ENCODE results near the gene KCNS1. TPM values are rescaled to one million over a fixed set of nuclear protein-coding genes. Genes with fewer than 3 reads are reported as not detected.

Gene KCNS1
- total and polyA plus RNA-seq, 11 donors = 0.07 to 0.38 (median 0.14) TPM; not detected in 8

GRCh38 chr20:45112754-45113153, 11.8 kb upstream of the KCNS1 start:
- no peak overlapping the region for H3K4me3 ChIP-seq
- H3K27ac ChIP-seq = no peak overlapping the region
- H3K9me3 ChIP-seq = no peaks in the 10 kb centered on the region
- no peak for DNase-seq
- H3K36me3 ChIP-seq = no peaks in the 10 kb centered on the region
- no peak for ATAC-seq
- H3K27me3 ChIP-seq = peaks cover 0 to 33% (median 0%) of the 10 kb centered on the region in 9 donors
- intact Hi-C loops (cut with DNase I) = loop anchor here in 1 of 10 donors (5.0 kb wide), 2 partner anchors 70 to 100 kb away; no protein-coding TSS in a partner anchor
- no peak for TF ChIP-seq CTCF (IDR thresholded peaks at IDR 0.05)
- TF ChIP-seq POLR2A (IDR thresholded peaks at IDR 0.05) = no peak
- H3K4me1 ChIP-seq = no peaks in the 10 kb centered on the region

GRCh38 chr20:45111799-45112471, 11.0 kb upstream of the KCNS1 start:
- WGBS, 4 donors = 40 to 52% (median 46%) methylated on average over 16 to 17 of the region's 17 CpGs
- intact Hi-C loops (cut with DNase I) = loop anchor here in 1 of 10 donors (5.0 kb wide), 2 partner anchors 70 to 100 kb away; no protein-coding TSS in a partner anchor
- Histone ChIP-seq H3K4me1 (no peaks in the 10 kb centered on the region), H3K27me3 (peaks cover 0 to 29% (median 0%) of the 10 kb centered on the region in 9 donors), H3K4me3 (no peak overlapping the region), H3K9me3 (no peaks in the 10 kb centered on the region), H3K27ac (no peak overlapping the region), H3K36me3 (no peaks in the 10 kb centered on the region)
- DNase-seq (no peak), ATAC-seq (no peak)
- no peak for TF ChIP-seq POLR2A (IDR thresholded peaks at IDR 0.05)
- peak; percentile 19 to 51 (median 38) for TF ChIP-seq CTCF (IDR thresholded peaks at IDR 0.05)

- H3K4me1 ChIP-seq = no peaks in the 10 kb centered on the region
- intact Hi-C loops (cut with DNase I) = loop anchor here in 1 of 10 donors (5.0 kb wide), 2 partner anchors 69 to 99 kb away; no protein-coding TSS in a partner anchor
- 77 to 84% (median 80%) methylated on average over 11 of the region's 11 CpGs for WGBS, 4 donors
- no peak overlapping the region for H3K27ac ChIP-seq
- DNase-seq = no peak
- no peak for ATAC-seq
- no peaks in the 10 kb centered on the region for H3K36me3 ChIP-seq
- no peak for TF ChIP-seq POLR2A (IDR thresholded peaks at IDR 0.05)
- no peak for TF ChIP-seq CTCF (IDR thresholded peaks at IDR 0.05)
- H3K27me3 ChIP-seq = peaks cover 0 to 29% (median 0%) of the 10 kb centered on the region in 9 donors
- no peaks in the 10 kb centered on the region for H3K9me3 ChIP-seq
- no peak overlapping the region for H3K4me3 ChIP-seq
These were observed 10.4 kb upstream of the KCNS1 start for GRCh38 chr20:45111285-45111684.

- intact Hi-C loops (cut with DNase I) = loop anchor here in 1 of 10 donors (5.0 kb wide), 2 partner anchors 68 to 98 kb away; no protein-coding TSS in a partner anchor
- 83 to 90% (median 86%) methylated on average over 8 to 11 of the region's 11 CpGs for WGBS, 4 donors
These were observed 9.4 kb upstream of the KCNS1 start for GRCh38 chr20:45110301-45110700.

More at GRCh38 chr20:45110301-45110700, 9.4 kb upstream of the KCNS1 start:
- H3K27me3 ChIP-seq = peaks cover 0 to 29% (median 0%) of the 10 kb centered on the region in 9 donors
- H3K4me3 ChIP-seq = no peak overlapping the region
- H3K9me3 ChIP-seq = no peaks in the 10 kb centered on the region
- TF ChIP-seq CTCF (IDR thresholded peaks at IDR 0.05) = no peak
- TF ChIP-seq POLR2A (IDR thresholded peaks at IDR 0.05) = no peak
- DNase-seq = no peak
- no peak overlapping the region for H3K27ac ChIP-seq
- no peak for ATAC-seq
- H3K36me3 ChIP-seq = no peaks in the 10 kb centered on the region
- no peaks in the 10 kb centered on the region for H3K4me1 ChIP-seq

Measured in heart left ventricle (tissue), 16 donors.